ENCODE data around the gene NFIB. TPM values are rescaled to one million over a fixed set of nuclear protein-coding genes. Genes with fewer than 3 reads are reported as not detected.

NFIB gene
- total RNA-seq, 6 experiments from 2014 or later = 0.69 to 6.2 (median 4.4) TPM

- Mint-ChIP-seq H3K27me3 (ENCODE audit: insufficient read depth) (peaks cover 21% of the 10 kb centered on the region), H3K36me3 (ENCODE audit: low read depth) (no peaks in the 10 kb centered on the region), H3K4me3 (no peak overlapping the region), H3K9me3 (no peaks in the 10 kb centered on the region), H3K27ac (no peak overlapping the region), H3K4me1 (ENCODE audit: low read depth) (peaks cover 24% of the 10 kb centered on the region)
- no peak for DNase-seq
- no peak for TF ChIP-seq CTCF (IDR thresholded peaks at IDR 0.05)
Measured at GRCh38 chr9:14327036-14327435, 13.1 kb upstream of the NFIB start.

GRCh38 chr9:14326264-14326826 lies 12.4 kb upstream of the NFIB start:
- no peak overlapping the region for H3K27ac Mint-ChIP-seq
- H3K9me3 Mint-ChIP-seq = no peaks in the 10 kb centered on the region
- no peak for TF ChIP-seq CTCF (IDR thresholded peaks at IDR 0.05)
- DNase-seq = peak; percentile 34
- H3K36me3 Mint-ChIP-seq (ENCODE audit: low read depth) = no peaks in the 10 kb centered on the region
- peaks cover 31% of the 10 kb centered on the region for H3K4me1 Mint-ChIP-seq (ENCODE audit: low read depth)
- peaks cover 21% of the 10 kb centered on the region for H3K27me3 Mint-ChIP-seq (ENCODE audit: insufficient read depth)
- no peak overlapping the region for H3K4me3 Mint-ChIP-seq

GRCh38 chr9:14325147-14325546 lies 11.2 kb upstream of the NFIB start:
- no peak for TF ChIP-seq CTCF (IDR thresholded peaks at IDR 0.05)
- Mint-ChIP-seq H3K27me3 (ENCODE audit: insufficient read depth) (peaks cover 13% of the 10 kb centered on the region; the same call in 1 of the 2 replicates), H3K36me3 (ENCODE audit: low read depth) (no peaks in the 10 kb centered on the region)

GRCh38 chr9:14323985-14324650 lies 10.2 kb upstream of the NFIB start:
- no peaks in the 10 kb centered on the region for H3K36me3 Mint-ChIP-seq (ENCODE audit: low read depth)
- TF ChIP-seq CTCF (IDR thresholded peaks at IDR 0.05) = no peak
- no peaks in the 10 kb centered on the region for H3K9me3 Mint-ChIP-seq
- no peak for DNase-seq
- no peak overlapping the region for H3K27ac Mint-ChIP-seq
- no peak overlapping the region for H3K4me3 Mint-ChIP-seq
- peaks cover 48% of the 10 kb centered on the region for H3K4me1 Mint-ChIP-seq (ENCODE audit: low read depth)
- peaks cover 11% of the 10 kb centered on the region; the same call in 1 of the 2 replicates for H3K27me3 Mint-ChIP-seq (ENCODE audit: insufficient read depth)

More at GRCh38 chr9:14325147-14325546, 11.2 kb upstream of the NFIB start:
- H3K27ac Mint-ChIP-seq = no peak overlapping the region
- no peaks in the 10 kb centered on the region for H3K9me3 Mint-ChIP-seq
- H3K4me3 Mint-ChIP-seq = no peak overlapping the region
- DNase-seq = no peak
- peaks cover 43% of the 10 kb centered on the region for H3K4me1 Mint-ChIP-seq (ENCODE audit: low read depth)

GRCh38 chr9:14323083-14323971 lies 9.4 kb upstream of the NFIB start:
- Mint-ChIP-seq H3K4me1 (ENCODE audit: low read depth) (peaks cover 48% of the 10 kb centered on the region), H3K27ac (peak overlapping the region; percentile 58), H3K36me3 (ENCODE audit: low read depth) (no peaks in the 10 kb centered on the region), H3K4me3 (peak overlapping the region; percentile 86), H3K9me3 (no peaks in the 10 kb centered on the region), H3K27me3 (ENCODE audit: insufficient read depth) (peaks cover 6% of the 10 kb centered on the region; the same call in 1 of the 2 replicates)
- no peak for TF ChIP-seq CTCF (IDR thresholded peaks at IDR 0.05)
- no peak for DNase-seq

Data from HFFc6 (cell line).